Kasumi-1 (cell line): ENCODE results near the gene ERGIC1.
"Not testable (repeated sequence)": the region's sequence is repeated elsewhere in the genome, so short reads cannot be mapped to it uniquely, and the experiment has no call there.

Experiments used
- DNase-seq, 2 experiments: peaks; one replicate each; lab custom pipeline; 2025; lab: John Stamatoyannopoulos, UW

The ERGIC1 gene

DNA sequence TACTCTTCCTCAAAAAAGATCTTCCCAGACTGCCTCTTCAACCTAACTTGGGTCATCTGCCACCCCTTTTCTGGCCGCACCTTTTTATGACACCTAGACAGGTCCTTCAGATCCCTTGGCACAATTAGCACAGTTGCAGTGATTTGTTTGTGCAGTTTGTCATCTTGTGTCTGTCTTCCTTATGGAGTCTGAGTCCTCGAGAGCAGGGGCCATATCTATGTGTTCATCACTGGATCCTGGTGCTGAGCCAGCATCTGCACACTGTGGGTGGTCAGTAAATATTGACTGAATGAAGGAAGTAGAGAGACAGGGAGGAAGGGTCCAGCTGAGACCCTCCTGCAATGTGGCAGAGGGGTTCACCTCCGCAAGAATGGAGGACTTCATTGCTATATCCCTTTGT lies 14.4 kb downstream of the ERGIC1 start:
- no peak for DNase-seq

DNA sequence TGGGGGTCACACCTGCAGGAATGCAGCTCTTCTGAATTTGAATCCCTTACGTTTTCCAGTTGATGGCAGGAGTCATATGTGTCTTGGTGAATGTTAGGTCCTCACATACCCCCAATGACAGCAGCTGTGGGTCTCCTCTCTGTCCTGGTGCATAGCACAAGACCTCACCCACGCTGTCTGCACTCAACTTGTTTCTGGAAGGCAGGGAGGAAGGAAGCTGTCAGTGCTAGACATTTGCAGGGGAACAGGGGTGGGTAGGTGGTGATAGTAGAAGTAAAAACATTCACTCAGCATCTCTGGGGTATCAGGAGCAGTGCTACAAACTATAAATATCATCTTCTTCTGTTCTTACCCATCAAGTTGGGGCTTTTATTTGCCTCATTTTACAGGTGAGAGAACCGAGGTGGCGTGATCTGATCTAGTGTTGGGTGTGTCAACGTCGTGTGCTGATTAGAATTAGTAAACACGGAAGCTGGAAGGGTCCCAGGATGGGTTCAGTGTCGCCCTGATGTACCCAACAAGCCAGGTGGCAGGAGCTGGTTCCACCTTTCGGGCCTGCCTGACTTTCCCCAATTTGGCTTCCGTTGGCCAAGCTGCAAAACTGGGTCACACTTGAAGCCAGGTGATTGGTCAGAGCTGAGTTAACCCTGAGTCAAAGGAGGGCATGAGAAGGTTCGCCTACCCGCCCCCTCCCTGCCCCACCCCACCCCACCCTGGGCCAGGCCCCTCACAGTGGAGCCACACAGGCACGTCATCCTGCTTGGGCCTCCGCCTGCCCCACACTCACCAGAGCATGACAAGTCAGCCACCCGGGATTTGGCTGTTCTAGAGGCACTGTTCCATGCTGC lies 15.8 kb downstream of the ERGIC1 start:
- DNase-seq = peak in 1 of 2 experiments; percentile 22

GRCh38 chr5:172850454-172850797 lies 16.4 kb downstream of the ERGIC1 start:
- DNase-seq = no peak

DNA sequence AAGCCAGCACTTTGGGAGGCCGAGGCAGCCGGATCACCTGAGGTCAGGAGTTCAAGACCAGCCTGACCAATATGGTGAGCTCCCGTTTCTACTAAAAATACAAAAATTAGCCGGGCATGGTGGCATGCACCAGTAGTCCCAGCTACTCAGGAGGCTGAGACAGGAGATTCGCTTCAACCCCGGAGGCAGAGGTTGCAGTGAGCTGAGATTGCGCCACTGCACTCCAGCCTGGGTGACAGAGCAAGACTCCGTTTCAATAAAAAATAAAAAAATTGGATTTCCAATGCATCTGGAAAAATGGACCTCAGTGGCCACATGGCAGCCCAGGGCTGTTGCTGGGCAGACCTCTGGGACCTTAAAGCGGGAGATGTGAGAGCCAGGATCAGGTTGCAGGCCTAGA lies 17.2 kb downstream of the ERGIC1 start:
- DNase-seq = not testable (repeated sequence)

DNA sequence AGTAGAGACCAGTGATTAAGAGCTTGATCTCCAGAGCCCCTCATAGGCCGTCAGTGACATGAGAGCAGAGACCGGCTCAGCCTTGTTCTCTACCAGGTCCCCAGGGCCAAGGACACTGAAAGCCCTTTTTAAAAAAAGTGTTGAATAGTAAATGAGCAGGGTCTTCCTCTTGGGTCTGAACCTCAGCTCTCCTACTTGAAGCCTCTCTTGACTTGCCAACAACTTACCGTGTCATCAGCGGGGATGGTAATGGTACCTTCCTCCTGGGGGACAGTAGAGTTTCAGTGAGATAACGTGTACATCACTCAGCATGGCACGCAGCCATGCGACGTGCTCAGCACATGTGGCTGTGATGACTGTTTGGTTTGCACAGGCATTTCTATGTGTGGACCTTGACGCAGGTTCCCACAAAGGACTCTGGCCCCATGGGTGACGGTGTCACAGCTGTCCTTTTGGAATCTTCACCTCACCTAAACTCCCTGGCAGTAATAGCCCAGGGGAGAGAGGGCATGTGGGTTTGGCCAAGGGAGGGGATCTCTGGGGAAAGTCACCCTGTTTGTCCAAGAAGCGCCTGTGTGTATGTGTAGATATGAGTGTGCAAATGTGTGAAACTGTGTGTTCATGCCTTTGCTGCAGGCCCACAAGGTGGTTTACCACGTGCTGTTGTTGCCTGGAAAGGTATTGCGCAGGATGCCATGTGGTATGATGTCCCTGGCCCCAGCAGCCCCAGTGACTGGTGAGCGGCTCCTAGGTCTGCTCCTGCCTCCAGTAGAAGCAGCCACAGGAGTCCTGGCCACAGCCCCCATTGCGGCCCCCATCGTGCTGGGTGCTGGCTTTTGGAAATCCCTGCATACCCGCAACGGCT lies 18.7 kb downstream of the ERGIC1 start:
- no peak for DNase-seq

- peak in 1 of 2 experiments; percentile 16 for DNase-seq
Observed at GRCh38 chr5:172853355-172853975, 19.4 kb downstream of the ERGIC1 start.

DNA sequence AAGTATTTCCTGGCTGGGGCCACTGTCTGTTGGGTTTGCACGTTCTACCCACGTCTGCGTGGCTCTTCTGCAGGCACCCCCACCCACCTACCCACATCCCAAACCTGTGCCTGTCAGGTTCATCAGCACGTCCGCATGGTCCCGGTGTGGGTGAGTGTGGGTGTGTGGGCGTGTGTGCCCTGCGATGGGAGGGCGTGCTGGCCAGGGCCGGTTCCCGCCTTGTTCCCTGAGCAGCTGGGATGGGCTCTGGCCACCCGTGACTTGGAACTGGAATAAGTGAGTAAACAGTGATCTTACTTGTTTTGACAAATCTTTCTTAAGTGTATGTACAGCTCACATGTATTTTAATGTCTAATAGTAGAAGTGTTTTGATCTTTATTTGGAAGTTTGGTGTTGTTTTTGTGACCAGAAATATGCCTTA lies 20.4 kb downstream of the ERGIC1 start:
- DNase-seq = no peak

GRCh38 chr5:172854971-172855370 lies 20.9 kb downstream of the ERGIC1 start:
- no peak for DNase-seq

- no peak for DNase-seq
Observed at GRCh38 chr5:172855597-172856292, 21.7 kb downstream of the ERGIC1 start.

DNA sequence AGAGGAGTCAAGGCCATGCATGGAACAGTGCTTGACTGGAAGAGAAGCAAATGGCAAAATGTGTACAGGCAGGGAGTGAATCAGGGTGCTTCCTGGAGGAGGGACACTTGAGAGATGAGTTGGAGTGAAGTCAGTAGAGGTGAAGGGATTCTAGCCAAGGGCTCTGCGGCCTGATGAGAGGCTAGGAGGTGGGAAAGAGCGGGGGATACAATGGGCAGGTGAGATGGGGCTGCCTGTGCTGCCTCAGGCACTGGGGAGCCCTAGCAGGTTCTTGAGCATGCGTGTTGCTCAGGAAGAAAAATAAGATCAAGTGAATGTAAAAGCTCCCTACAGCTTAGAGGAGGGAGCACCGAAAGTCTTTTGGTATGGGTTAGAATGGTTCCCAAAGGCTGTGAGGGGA lies 22.3 kb downstream of the ERGIC1 start:
- DNase-seq = no peak

GRCh38 chr5:172857982-172858381 lies 23.9 kb downstream of the ERGIC1 start:
- DNase-seq = no peak

DNA sequence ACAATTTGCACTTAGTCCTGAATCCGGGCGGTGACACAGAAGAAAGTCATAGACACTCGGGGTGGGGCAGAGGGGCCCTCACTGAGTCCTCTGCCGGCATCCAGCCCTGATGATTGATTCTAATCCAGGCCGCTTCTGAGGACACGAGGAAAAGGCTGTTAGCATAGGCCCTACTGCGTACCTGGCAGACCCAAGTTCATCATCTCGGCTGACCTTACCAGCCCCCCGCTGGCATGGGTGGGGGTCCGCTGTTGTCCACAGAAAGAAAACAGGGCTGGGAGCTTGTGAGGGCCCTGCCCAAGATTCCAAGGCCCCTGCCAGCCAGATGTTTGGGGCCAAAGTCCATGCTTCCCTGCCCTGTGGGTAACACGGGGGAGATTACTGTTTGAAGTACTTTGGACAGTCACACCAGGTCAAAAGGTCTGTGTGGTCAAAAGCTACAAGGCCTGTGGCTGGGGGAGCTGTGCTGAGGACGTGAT lies 24.5 kb downstream of the ERGIC1 start:
- no peak for DNase-seq

- no peak for DNase-seq
Observed at GRCh38 chr5:172858990-172859811, 25.1 kb downstream of the ERGIC1 start.

GRCh38 chr5:172859966-172860365 lies 25.9 kb downstream of the ERGIC1 start:
- DNase-seq = no peak

DNA sequence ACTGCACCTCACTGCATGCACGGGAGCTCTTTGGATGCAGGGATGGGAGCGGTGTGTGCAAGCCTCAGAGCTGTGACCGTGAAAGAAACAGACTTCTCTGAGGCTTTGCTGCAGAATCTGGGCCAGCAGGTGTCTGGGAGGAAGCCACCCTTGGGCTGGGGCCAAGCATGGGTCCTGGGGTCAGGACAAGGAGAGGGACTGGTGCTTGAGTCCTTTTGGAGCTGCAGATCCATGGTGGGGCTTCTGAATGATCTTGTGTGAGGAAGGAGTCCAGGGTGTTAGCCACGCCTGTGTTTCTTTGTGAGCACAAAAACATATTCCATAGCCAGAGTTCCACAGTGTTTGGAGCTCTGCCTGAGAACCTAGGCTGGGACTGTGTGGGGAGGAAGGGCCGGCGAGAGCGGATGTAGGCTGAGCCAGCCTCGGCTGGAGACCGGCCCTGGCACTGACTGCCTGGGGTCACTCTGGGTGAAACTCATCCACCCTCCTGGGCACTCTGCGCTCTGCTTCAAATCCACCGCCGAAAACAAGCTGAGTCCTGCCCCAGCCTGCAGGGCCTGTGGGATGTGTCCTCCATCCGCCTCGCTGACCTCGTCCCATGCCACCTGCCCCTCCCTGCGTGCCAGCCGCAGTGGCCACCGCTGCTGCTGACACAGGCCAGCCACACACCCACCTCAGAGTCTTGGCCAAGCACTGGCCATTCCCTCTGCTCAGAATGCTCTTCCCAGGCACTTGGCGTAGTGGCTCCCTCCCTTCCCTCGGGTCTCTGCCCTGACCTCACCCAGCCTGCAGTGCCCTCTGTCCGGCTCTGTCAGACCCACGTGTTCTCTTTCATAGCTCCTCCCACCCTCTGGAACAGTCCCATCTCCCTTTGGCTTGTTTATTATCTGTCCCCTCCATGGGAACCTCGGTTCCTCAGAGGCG lies 26.7 kb downstream of the ERGIC1 start:
- no peak for DNase-seq

- DNase-seq = no peak
Observed at GRCh38 chr5:172861461-172861860, 27.4 kb downstream of the ERGIC1 start.

DNA sequence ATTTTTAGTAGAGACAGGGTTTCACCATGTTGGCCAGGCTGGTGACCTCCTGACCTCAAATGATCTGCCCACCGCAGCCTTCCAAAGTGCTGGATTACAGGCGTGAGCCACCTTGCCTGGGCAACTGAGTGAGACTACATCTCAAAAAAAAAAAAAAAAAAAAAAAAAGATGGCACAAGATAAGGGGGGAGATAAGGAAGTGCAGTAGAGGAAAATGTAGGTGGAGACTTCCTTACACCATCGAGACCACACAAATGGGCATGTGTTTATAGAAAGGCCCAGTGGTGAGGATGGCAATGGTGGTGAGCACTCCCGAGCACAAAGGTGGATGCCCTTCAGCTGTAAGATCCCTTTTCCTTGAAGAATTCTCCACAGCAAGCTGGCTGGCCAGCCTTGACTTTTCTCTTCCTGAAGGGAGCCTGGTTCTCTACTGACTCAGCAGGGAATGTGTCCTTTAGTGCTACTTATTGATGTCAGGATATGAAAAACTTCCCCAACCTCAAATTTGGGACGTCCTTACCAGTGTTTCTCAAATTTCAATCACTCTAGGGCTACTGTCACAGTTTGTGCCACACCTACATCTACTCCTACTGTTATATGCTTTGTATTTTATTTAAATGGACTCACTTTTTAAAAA lies 28.2 kb downstream of the ERGIC1 start:
- no peak for DNase-seq

- DNase-seq = not testable (repeated sequence)
Observed at GRCh38 chr5:172864171-172864570, 30.1 kb downstream of the ERGIC1 start.

GRCh38 chr5:172864747-172865146 lies 30.7 kb downstream of the ERGIC1 start:
- DNase-seq = no peak
